GM12878 (cell line): ENCODE measurements around the gene CHRDL2. TPM values are rescaled to one million over a fixed set of nuclear protein-coding genes. Genes with fewer than 3 reads are reported as not detected.

Experiments
- EP300 ChIP-seq, 2 experiments: fragments of 150-350 bp in 1 of 2; IDR thresholded peaks; 2 replicates each; pipeline ENCODE4 v1.6.1; 2011 to 2012; ENCODE audit warnings: low read depth in 2 of 2, low read length in 2 of 2, borderline replicate concordance in 1 of 2, improper control_type of control experiment in 1 of 2, inconsistent platforms in 1 of 2; ENCODE audit not compliant: control insufficient read depth in 1 of 2
- GABPA ChIP-seq: IDR thresholded peaks from 2 replicates; pipeline ENCODE4 v1.6.1; 2014; ENCODE audit warnings: antibody characterized with exemption, low read depth, mild to moderate bottlenecking, inconsistent platforms
- MEF2B ChIP-seq: fragments of 450-650 bp; IDR thresholded peaks from 2 replicates; pipeline ENCODE4 v1.6.1; 2018; ENCODE audit warnings: mild to moderate bottlenecking, moderate library complexity; ENCODE audit not compliant: partially characterized antibody, poor library complexity, severe bottlenecking
- MYB ChIP-seq: fragments of 150-350 bp; IDR thresholded peaks from 2 replicates; pipeline ENCODE4 v1.6.1; 2014; ENCODE audit warnings: mild to moderate bottlenecking, low read depth, low read length, borderline replicate concordance
- SMARCA5 ChIP-seq: fragments of 450-650 bp; IDR thresholded peaks from 2 replicates; pipeline ENCODE4 v1.6.1; 2017; ENCODE audit warnings: mild to moderate bottlenecking
- SMC3 ChIP-seq: IDR thresholded peaks from 2 replicates; pipeline ENCODE4 v1.6.1; 2011; ENCODE audit warnings: low read length, improper control_type of control experiment, borderline replicate concordance
- TCF3 ChIP-seq: IDR thresholded peaks from 2 replicates; pipeline ENCODE4 v1.6.1; 2012; ENCODE audit warnings: low read depth, mild to moderate bottlenecking, low read length, borderline replicate concordance; ENCODE audit not compliant: insufficient read depth
- ZNF384 ChIP-seq: IDR thresholded peaks from 2 replicates; pipeline ENCODE4 v1.6.1; 2012; ENCODE audit warnings: low read depth, mild to moderate bottlenecking, low read length, improper control_type of control experiment, borderline replicate concordance
- polyA plus RNA-seq, 11 experiments: library from polyadenylated mRNA; depleted of rRNA in 4 of 11; unstranded in 6 of 11; stranded (reverse) in 5 of 11; fragments of >200 nt; fragmentation: Nextera tagmentation in 4 of 11; fragmentation: Illumina TruSeq in 1 of 11; extraction: Ambion mirVana in 4 of 11; extraction: Trizol in 1 of 11; gene quantifications; 1 replicate in 1 of 11; 2 replicates in 10 of 11; pipeline versions ENCODE4 v1.2.1 to v1.2.3, GENCODE V29; 2011 to 2016; ENCODE audit warnings: inconsistent platforms in 2 of 11, missing spikeins in 2 of 11, low read depth in 1 of 11
- total RNA-seq, 4 experiments: library from RNA; depleted of rRNA in 3 of 4; stranded (reverse); fragments of >200 nt in 3 of 4; fragmentation: Illumina TruSeq in 1 of 4; extraction: Trizol in 1 of 4; gene quantifications; 2 replicates each; pipeline versions ENCODE4 v1.2.1 to v1.2.3, GENCODE V29; 2013 to 2021
- TF ChIP-seq, protein P1 (sequence below): fragments of 450-650 bp; IDR thresholded peaks from 2 replicates; pipeline ENCODE4 v1.6.1; 2017; ENCODE audit warnings: borderline replicate concordance
- TF ChIP-seq, protein P2 (sequence below): IDR thresholded peaks from 2 replicates; pipeline ENCODE4 v1.6.1; 2012; ENCODE audit warnings: low read depth, low read length, improper control_type of control experiment
- TF ChIP-seq, protein P3 (sequence below): IDR thresholded peaks from 2 replicates; pipeline ENCODE4 v1.6.1; 2012; ENCODE audit warnings: improper control_type of control experiment, low read depth, low read length; ENCODE audit not compliant: insufficient replicate concordance
- TF ChIP-seq, protein P4 (sequence below): fragments of 450-650 bp; IDR thresholded peaks from 2 replicates; pipeline ENCODE4 v1.6.1; 2017; ENCODE audit warnings: low read depth, mild to moderate bottlenecking, moderate library complexity
- TF ChIP-seq, protein P5 (sequence below): IDR thresholded peaks from 2 replicates; pipeline ENCODE4 v1.6.1; 2012; ENCODE audit warnings: low read depth, low read length, improper control_type of control experiment

The CHRDL2 gene
- total and polyA plus RNA-seq, 10 of the 15 experiments (the other 5 are each of a cell fraction or from before 2014, with no cell fraction given), result not detected

DNA sequence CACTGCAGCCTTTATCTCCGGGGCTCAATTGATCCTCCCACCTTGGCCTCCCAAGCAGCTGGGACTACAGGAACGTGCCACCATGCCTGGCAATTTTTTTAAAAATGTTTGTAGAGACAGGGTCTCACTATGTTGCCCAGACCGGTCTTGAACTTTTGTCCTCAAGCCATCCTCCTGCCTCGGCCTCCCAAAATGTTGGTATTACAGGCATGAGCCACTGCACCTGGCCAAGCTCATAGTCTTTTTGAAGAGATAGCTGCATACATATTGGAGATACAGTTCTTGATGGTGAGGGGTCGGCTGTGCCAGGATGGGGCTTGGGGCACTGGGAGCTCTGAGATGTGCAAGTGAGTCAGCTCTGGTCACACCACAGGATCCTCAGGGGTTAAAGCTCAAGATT, 53.2 kb downstream of the CHRDL2 start (continued):
- TF ChIP-seq, protein P1, sequence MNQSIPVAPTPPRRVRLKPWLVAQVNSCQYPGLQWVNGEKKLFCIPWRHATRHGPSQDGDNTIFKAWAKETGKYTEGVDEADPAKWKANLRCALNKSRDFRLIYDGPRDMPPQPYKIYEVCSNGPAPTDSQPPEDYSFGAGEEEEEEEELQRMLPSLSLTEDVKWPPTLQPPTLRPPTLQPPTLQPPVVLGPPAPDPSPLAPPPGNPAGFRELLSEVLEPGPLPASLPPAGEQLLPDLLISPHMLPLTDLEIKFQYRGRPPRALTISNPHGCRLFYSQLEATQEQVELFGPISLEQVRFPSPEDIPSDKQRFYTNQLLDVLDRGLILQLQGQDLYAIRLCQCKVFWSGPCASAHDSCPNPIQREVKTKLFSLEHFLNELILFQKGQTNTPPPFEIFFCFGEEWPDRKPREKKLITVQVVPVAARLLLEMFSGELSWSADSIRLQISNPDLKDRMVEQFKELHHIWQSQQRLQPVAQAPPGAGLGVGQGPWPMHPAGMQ, result no peak
- TF ChIP-seq GABPA (no peak), TCF3 (no peak), SMARCA5 (no peak), ZNF384 (no peak), MEF2B (no peak), EP300 (IDR thresholded peaks at IDR 0.05; ENCODE audit: borderline replicate concordance in 1 of 2, control insufficient read depth in 1 of 2, low read depth in 2 of 2, low read length in 2 of 2) (no peak), SMC3 (no peak), MYB (no peak)
- TF ChIP-seq, protein P2, sequence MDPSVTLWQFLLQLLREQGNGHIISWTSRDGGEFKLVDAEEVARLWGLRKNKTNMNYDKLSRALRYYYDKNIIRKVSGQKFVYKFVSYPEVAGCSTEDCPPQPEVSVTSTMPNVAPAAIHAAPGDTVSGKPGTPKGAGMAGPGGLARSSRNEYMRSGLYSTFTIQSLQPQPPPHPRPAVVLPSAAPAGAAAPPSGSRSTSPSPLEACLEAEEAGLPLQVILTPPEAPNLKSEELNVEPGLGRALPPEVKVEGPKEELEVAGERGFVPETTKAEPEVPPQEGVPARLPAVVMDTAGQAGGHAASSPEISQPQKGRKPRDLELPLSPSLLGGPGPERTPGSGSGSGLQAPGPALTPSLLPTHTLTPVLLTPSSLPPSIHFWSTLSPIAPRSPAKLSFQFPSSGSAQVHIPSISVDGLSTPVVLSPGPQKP, result no peak
- TF ChIP-seq, protein P3, sequence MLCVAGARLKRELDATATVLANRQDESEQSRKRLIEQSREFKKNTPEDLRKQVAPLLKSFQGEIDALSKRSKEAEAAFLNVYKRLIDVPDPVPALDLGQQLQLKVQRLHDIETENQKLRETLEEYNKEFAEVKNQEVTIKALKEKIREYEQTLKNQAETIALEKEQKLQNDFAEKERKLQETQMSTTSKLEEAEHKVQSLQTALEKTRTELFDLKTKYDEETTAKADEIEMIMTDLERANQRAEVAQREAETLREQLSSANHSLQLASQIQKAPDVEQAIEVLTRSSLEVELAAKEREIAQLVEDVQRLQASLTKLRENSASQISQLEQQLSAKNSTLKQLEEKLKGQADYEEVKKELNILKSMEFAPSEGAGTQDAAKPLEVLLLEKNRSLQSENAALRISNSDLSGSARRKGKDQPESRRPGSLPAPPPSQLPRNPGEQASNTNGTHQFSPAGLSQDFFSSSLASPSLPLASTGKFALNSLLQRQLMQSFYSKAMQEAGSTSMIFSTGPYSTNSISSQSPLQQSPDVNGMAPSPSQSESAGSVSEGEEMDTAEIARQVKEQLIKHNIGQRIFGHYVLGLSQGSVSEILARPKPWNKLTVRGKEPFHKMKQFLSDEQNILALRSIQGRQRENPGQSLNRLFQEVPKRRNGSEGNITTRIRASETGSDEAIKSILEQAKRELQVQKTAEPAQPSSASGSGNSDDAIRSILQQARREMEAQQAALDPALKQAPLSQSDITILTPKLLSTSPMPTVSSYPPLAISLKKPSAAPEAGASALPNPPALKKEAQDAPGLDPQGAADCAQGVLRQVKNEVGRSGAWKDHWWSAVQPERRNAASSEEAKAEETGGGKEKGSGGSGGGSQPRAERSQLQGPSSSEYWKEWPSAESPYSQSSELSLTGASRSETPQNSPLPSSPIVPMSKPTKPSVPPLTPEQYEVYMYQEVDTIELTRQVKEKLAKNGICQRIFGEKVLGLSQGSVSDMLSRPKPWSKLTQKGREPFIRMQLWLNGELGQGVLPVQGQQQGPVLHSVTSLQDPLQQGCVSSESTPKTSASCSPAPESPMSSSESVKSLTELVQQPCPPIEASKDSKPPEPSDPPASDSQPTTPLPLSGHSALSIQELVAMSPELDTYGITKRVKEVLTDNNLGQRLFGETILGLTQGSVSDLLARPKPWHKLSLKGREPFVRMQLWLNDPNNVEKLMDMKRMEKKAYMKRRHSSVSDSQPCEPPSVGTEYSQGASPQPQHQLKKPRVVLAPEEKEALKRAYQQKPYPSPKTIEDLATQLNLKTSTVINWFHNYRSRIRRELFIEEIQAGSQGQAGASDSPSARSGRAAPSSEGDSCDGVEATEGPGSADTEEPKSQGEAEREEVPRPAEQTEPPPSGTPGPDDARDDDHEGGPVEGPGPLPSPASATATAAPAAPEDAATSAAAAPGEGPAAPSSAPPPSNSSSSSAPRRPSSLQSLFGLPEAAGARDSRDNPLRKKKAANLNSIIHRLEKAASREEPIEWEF, result no peak
- TF ChIP-seq, protein P4, sequence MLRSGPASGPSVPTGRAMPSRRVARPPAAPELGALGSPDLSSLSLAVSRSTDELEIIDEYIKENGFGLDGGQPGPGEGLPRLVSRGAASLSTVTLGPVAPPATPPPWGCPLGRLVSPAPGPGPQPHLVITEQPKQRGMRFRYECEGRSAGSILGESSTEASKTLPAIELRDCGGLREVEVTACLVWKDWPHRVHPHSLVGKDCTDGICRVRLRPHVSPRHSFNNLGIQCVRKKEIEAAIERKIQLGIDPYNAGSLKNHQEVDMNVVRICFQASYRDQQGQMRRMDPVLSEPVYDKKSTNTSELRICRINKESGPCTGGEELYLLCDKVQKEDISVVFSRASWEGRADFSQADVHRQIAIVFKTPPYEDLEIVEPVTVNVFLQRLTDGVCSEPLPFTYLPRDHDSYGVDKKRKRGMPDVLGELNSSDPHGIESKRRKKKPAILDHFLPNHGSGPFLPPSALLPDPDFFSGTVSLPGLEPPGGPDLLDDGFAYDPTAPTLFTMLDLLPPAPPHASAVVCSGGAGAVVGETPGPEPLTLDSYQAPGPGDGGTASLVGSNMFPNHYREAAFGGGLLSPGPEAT, result no peak
- TF ChIP-seq, protein P5, sequence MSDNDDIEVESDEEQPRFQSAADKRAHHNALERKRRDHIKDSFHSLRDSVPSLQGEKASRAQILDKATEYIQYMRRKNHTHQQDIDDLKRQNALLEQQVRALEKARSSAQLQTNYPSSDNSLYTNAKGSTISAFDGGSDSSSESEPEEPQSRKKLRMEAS, result no peak
